Endothelial cell of umbilical vein (primary cell): ENCODE data around the gene BBX.
"Not testable (repeated sequence)": the region's sequence is repeated elsewhere in the genome, so short reads cannot be mapped to it uniquely, and the experiment has no call there.

Experiments
- CTCF ChIP-seq, 2 donors: IDR thresholded peaks; 1 replicate in 1 of 2; 2 replicates in 1 of 2; pipeline ENCODE4 v1.5.1; 2011; ENCODE audit warnings: low read length in 2 of 2, mild to moderate bottlenecking in 2 of 2, moderate library complexity in 2 of 2, control low read depth in 1 of 2, inconsistent platforms in 1 of 2, low read depth in 1 of 2; ENCODE audit not compliant: insufficient read depth in 1 of 2; ENCODE audit errors: extremely low read depth in 1 of 2
- GATA2 ChIP-seq: IDR thresholded peaks from 2 replicates; pipeline ENCODE4 v1.7.0; 2011; ENCODE audit warnings: low read depth, mild to moderate bottlenecking, moderate library complexity, mixed read lengths, low read length; ENCODE audit not compliant: insufficient read length, insufficient read depth

DNA sequence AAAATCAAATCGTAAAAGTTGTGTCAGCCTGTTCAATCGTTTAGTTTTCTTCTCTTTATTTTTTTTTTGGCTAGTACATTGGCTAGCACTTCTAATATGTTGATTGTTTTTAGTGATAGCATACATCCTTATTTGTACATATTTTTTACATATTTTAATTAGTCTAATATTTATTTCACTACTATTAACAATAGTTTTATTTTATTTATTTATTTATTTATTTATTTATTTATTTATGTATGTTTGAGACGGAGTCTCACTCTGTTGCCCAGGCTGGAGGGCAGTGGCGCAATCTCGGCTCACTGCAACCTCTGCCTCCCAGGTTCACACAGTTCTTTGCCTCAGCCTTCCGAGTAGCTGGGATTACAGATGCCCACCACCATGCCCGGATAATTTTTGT is 42.5 kb downstream of the BBX start:
- TF ChIP-seq GATA2; CTCF (IDR thresholded peaks at IDR 0.05; ENCODE audit: extremely low read depth in 1 of 2, insufficient read depth in 1 of 2, low read depth in 1 of 2, low read length in 2 of 2): not testable (repeated sequence)
